GM23248 (cell line): ENCODE measurements around the gene MZB1. TPM values are rescaled to one million over a fixed set of nuclear protein-coding genes. Genes with fewer than 3 reads are reported as not detected.

ENCODE experiments used
- DNase-seq: peaks from one replicate; pipeline ENCODE4 v3.0.0-alpha.2; 2015
- H2AFZ ChIP-seq: fragments of 200-600 bp; sonication (generic); 2 replicates; pipeline ENCODE4 v1.6.1; 2016; ENCODE audit warnings: antibody characterized with exemption
- H3F3A ChIP-seq: fragments of 200-600 bp; sonication (generic); 2 replicates; pipeline ENCODE4 v1.6.1; 2016; ENCODE audit warnings: mild to moderate bottlenecking, antibody characterized with exemption, mixed run types; ENCODE audit not compliant: insufficient read depth
- H3K27ac ChIP-seq: fragments of 200-600 bp; sonication (generic); 2 replicates; pipeline ENCODE4 v1.5.1; 2016; ENCODE audit warnings: mild to moderate bottlenecking
- H3K27me3 ChIP-seq: fragments of 200-600 bp; sonication (generic); replicated peaks from 2 replicates; pipeline ENCODE4 v1.6.1; 2016; ENCODE audit warnings: mild to moderate bottlenecking; ENCODE audit not compliant: insufficient read depth
- H3K36me3 ChIP-seq: fragments of 200-600 bp; sonication (generic); 2 replicates; pipeline ENCODE4 v1.6.1; 2016; ENCODE audit warnings: low read depth, mild to moderate bottlenecking
- H3K4me1 ChIP-seq: fragments of 200-600 bp; sonication (generic); 2 replicates; pipeline ENCODE4 v1.6.1; 2016; ENCODE audit warnings: mild to moderate bottlenecking; ENCODE audit not compliant: insufficient read depth
- H3K4me2 ChIP-seq: fragments of 200-600 bp; sonication (generic); one replicate; pipeline ENCODE4 v1.6.1; 2016; ENCODE audit warnings: mild to moderate bottlenecking; ENCODE audit not compliant: unreplicated experiment
- H3K4me3 ChIP-seq: fragments of 200-600 bp; sonication (generic); 2 replicates; pipeline ENCODE4 v1.5.1; 2016; ENCODE audit warnings: mild to moderate bottlenecking
- H3K79me2 ChIP-seq: fragments of 200-600 bp; sonication (generic); 2 replicates; pipeline ENCODE4 v1.6.1; 2016; ENCODE audit warnings: mild to moderate bottlenecking; ENCODE audit not compliant: insufficient read depth
- H3K9ac ChIP-seq: fragments of 200-600 bp; sonication (generic); 2 replicates; pipeline ENCODE4 v1.6.1; 2016; ENCODE audit warnings: mild to moderate bottlenecking
- H3K9me2 ChIP-seq: fragments of 200-600 bp; sonication (generic); 2 replicates; pipeline ENCODE4 v1.6.1; 2016; ENCODE audit warnings: mixed run types, mild to moderate bottlenecking, moderate library complexity; ENCODE audit not compliant: insufficient read depth
- H3K9me3 ChIP-seq: fragments of 200-600 bp; sonication (generic); one replicate; pipeline ENCODE4 v1.6.1; 2017; ENCODE audit warnings: low read depth
- H4K20me1 ChIP-seq: fragments of 200-600 bp; sonication (generic); 2 replicates; pipeline ENCODE4 v1.6.0; 2016; ENCODE audit not compliant: insufficient read depth
- EZH2 ChIP-seq: fragments of 200-600 bp; sonication (generic); IDR thresholded peaks from 2 replicates; pipeline ENCODE4 v1.6.1; 2018; ENCODE audit warnings: antibody characterized with exemption, mild to moderate bottlenecking; ENCODE audit not compliant: insufficient read depth, poor library complexity, severe bottlenecking
- EZH2phosphoT487 ChIP-seq: fragments of 200-600 bp; sonication (generic); IDR thresholded peaks from 2 replicates; pipeline ENCODE4 v1.6.1; 2018; ENCODE audit warnings: antibody characterized with exemption, moderate library complexity, mild to moderate bottlenecking, low read depth; ENCODE audit not compliant: insufficient read depth
- WGBS, 2 experiments: methylation state at CpG; one replicate each; pipeline ENCODE4 v1.1.6; 2015 to 2017; ENCODE audit warnings: low lambda C conversion rate in 2 of 2, low coverage in 1 of 2; ENCODE audit errors: missing lambda C conversion rate in 2 of 2; 5-methylcytosine and 5-hydroxymethylcytosine counted together
- in situ Hi-C: fragments of 300-500 bp; cut with MboI; formaldehyde crosslinking; loops from 2 replicates; pipeline ENCODE4 v1.15.0; 2020
- polyA plus RNA-seq: library from polyadenylated mRNA; unstranded; fragments of >200 nt; fragmentation: Nextera tagmentation; extraction: Ambion mirVana; gene quantifications from 2 replicates; pipeline ENCODE4 v1.2.1, GENCODE V29; 2016
- total RNA-seq: library from RNA; depleted of rRNA; stranded (reverse); fragments of >200 nt; shearing (Covaris generic); gene quantifications from 2 replicates; pipeline ENCODE4 v1.2.3, GENCODE V29; 2014

The MZB1 gene
- total and polyA plus RNA-seq, 2 experiments from 2014 or later, result not detected

GRCh38 chr5:139382807-139383206 is 6.9 kb downstream of the MZB1 start:
- Histone ChIP-seq H3K4me1 (peaks cover 7% of the 10 kb centered on the region; the same call in 1 of the 2 replicates), H3K9me2 (no peaks in the 10 kb centered on the region), H3K27ac (no peak overlapping the region), H3K79me2 (no peaks in the 10 kb centered on the region), H3K9me3 (no peaks in the 10 kb centered on the region), H2AFZ (no peak overlapping the region), H3K27me3 (no peaks in the 10 kb centered on the region), H3K4me3 (no peak overlapping the region), H4K20me1 (no peaks in the 10 kb centered on the region), H3F3A (0 out of 2 replicates have a peak, but pooled peaks cover 6% of the 10 kb centered on the region), H3K4me2 (no peak overlapping the region), H3K36me3 (no peaks in the 10 kb centered on the region), H3K9ac (no peak overlapping the region)
- 71 to 78% methylated on average over 3 of the region's 3 CpGs for WGBS, 2 experiments
- in situ Hi-C loops, result no loop called here
- no peak for TF ChIP-seq EZH2
- no peak for TF ChIP-seq EZH2phosphoT487
- DNase-seq, result no peak

GRCh38 chr5:139381837-139382761 is 7.6 kb downstream of the MZB1 start:
- DNase-seq, result no peak
- Histone ChIP-seq H3K36me3 (no peaks in the 10 kb centered on the region), H2AFZ (no peak overlapping the region), H3K9ac (no peak overlapping the region), H3K27ac (no peak overlapping the region), H3K4me3 (no peak overlapping the region), H3K79me2 (no peaks in the 10 kb centered on the region), H4K20me1 (no peaks in the 10 kb centered on the region), H3K4me1 (peaks cover 7% of the 10 kb centered on the region; the same call in 1 of the 2 replicates), H3K4me2 (no peak overlapping the region), H3K27me3 (no peaks in the 10 kb centered on the region), H3F3A (0 out of 2 replicates have a peak, but pooled peaks cover 6% of the 10 kb centered on the region), H3K9me3 (no peaks in the 10 kb centered on the region), H3K9me2 (no peaks in the 10 kb centered on the region)
- TF ChIP-seq EZH2phosphoT487 (no peak), EZH2 (no peak)
- WGBS, 2 experiments, result 81 to 83% methylated on average over 20 to 28 of the region's 28 CpGs
- in situ Hi-C loops, result no loop called here

GRCh38 chr5:139379626-139380449 is 9.9 kb downstream of the MZB1 start:
- H3K4me1 ChIP-seq, result no peaks in the 10 kb centered on the region
- TF ChIP-seq EZH2 (no peak), EZH2phosphoT487 (no peak)
- no peaks in the 10 kb centered on the region for H3K9me3 ChIP-seq
- in situ Hi-C loops, result no loop called here
- no peaks in the 10 kb centered on the region for H3F3A ChIP-seq
- H3K27ac ChIP-seq, result no peak overlapping the region
- H3K9ac ChIP-seq, result no peak overlapping the region
- no peak overlapping the region for H3K4me3 ChIP-seq
- no peak for DNase-seq
- no peak overlapping the region for H3K4me2 ChIP-seq
- no peaks in the 10 kb centered on the region for H3K79me2 ChIP-seq
- H2AFZ ChIP-seq, result no peak overlapping the region
- 78 to 82% methylated on average over 15 of the region's 15 CpGs for WGBS, 2 experiments
- no peaks in the 10 kb centered on the region for H4K20me1 ChIP-seq
- H3K36me3 ChIP-seq, result no peaks in the 10 kb centered on the region
- no peaks in the 10 kb centered on the region for H3K9me2 ChIP-seq
- no peaks in the 10 kb centered on the region for H3K27me3 ChIP-seq

GRCh38 chr5:139378941-139379361 is 10.8 kb downstream of the MZB1 start:
- no peaks in the 10 kb centered on the region for H4K20me1 ChIP-seq
- DNase-seq, result no peak

More at GRCh38 chr5:139378941-139379361, 10.8 kb downstream of the MZB1 start:
- no peak overlapping the region for H3K9ac ChIP-seq
- no peaks in the 10 kb centered on the region for H3K9me2 ChIP-seq
- no peaks in the 10 kb centered on the region for H3F3A ChIP-seq
- peaks cover under 1% of the 10 kb centered on the region; the same call in 1 of the 2 replicates for H3K4me1 ChIP-seq
- 80 to 82% methylated on average over 13 of the region's 13 CpGs for WGBS, 2 experiments
- H2AFZ ChIP-seq, result no peak overlapping the region
- H3K79me2 ChIP-seq, result no peaks in the 10 kb centered on the region
- H3K27ac ChIP-seq, result no peak overlapping the region
- H3K4me3 ChIP-seq, result no peak overlapping the region
- TF ChIP-seq EZH2 (no peak), EZH2phosphoT487 (no peak)
- H3K36me3 ChIP-seq, result no peaks in the 10 kb centered on the region
- no peak overlapping the region for H3K4me2 ChIP-seq
- no peaks in the 10 kb centered on the region for H3K27me3 ChIP-seq
- H3K9me3 ChIP-seq, result no peaks in the 10 kb centered on the region
- in situ Hi-C loops, result no loop called here
